GM10266 (cell line): ENCODE results near the gene DNAJA4.

ENCODE experiments used
- DNase-seq: peaks from one replicate; pipeline ENCODE4 v3.0.0; 2012; ENCODE audit errors: extremely low spot score
- CTCF ChIP-seq: IDR thresholded peaks from 2 replicates; pipeline ENCODE4 v1.5.1; 2012; ENCODE audit warnings: mild to moderate bottlenecking, low read depth; ENCODE audit not compliant: control insufficient read depth, insufficient read depth; ENCODE audit errors: missing control alignments

The DNAJA4 gene

GRCh38 chr15:78290222-78290621 is 25.9 kb downstream of the DNAJA4 start:
- no peak for DNase-seq
- no peak for TF ChIP-seq CTCF

GRCh38 chr15:78291052-78291451 is 26.7 kb downstream of the DNAJA4 start:
- no peak for TF ChIP-seq CTCF
- DNase-seq, result no peak

GRCh38 chr15:78291698-78292097 is 27.3 kb downstream of the DNAJA4 start:
- no peak for DNase-seq
- TF ChIP-seq CTCF, result no peak

- no peak for TF ChIP-seq CTCF
- DNase-seq, result no peak
These were observed 27.9 kb downstream of the DNAJA4 start for GRCh38 chr15:78292219-78292618.

GRCh38 chr15:78299101-78299930 is 35.0 kb downstream of the DNAJA4 start, which contains the start of gene SKIC8:
SKIC8 (minus strand) TSS chr15:78299609; CDS start chr15:78295686, 3,923 bp downstream.
- TF ChIP-seq CTCF, result no peak
- DNase-seq, result peak; percentile 92

GRCh38 chr15:78301326-78301725 is 37.0 kb downstream of the DNAJA4 start:
- TF ChIP-seq CTCF, result no peak
- DNase-seq, result peak; percentile 41

- no peak for TF ChIP-seq CTCF
- DNase-seq, result no peak
These were observed 37.5 kb downstream of the DNAJA4 start for GRCh38 chr15:78301828-78302227.
